Measurements from ENCODE around the gene LRCOL1. TPM values are rescaled to one million over a fixed set of nuclear protein-coding genes. Genes with fewer than 3 reads are reported as not detected.
"Not testable (repeated sequence)": the region's sequence is repeated elsewhere in the genome, so short reads cannot be mapped to it uniquely, and the experiment has no call there.

The LRCOL1 gene
- total RNA-seq, 1 experiment from 2014 or later = not detected

DNA sequence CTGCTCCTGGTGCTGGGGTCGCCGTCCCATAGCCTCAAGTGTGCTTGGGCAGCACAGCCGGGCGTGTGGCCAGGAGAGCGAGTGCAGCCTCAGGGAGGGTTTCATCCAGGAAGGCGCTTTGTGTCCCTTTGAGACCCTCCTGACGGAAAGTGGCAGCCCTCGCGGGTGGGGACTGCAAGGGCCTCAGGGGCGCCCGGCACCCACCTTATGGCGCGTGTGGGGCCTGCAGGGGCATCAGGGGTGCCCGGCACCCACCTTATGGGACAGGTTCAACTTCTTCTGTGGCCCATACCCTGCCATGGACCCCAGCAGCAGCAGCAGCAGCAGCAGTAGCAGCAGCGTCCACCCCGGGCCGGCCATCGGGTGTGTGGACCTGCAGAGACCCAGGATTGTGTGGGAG is 4.5 kb downstream of the LRCOL1 start:
- no peak overlapping the region for H3K27ac ChIP-seq
- no peaks in the 10 kb centered on the region for H3K9me3 ChIP-seq (replicated peaks)
- H3K4me1 ChIP-seq (replicated peaks) = peaks cover 5% of the 10 kb centered on the region
- H3K36me3 ChIP-seq = no peaks in the 10 kb centered on the region
- no peak overlapping the region for H3K4me3 ChIP-seq
- H3K27me3 ChIP-seq (replicated peaks) = peaks cover 33% of the 10 kb centered on the region
- DNase-seq (ENCODE audit: low read depth in 1 of 2, low spot score in 2 of 2) = no peak

DNA sequence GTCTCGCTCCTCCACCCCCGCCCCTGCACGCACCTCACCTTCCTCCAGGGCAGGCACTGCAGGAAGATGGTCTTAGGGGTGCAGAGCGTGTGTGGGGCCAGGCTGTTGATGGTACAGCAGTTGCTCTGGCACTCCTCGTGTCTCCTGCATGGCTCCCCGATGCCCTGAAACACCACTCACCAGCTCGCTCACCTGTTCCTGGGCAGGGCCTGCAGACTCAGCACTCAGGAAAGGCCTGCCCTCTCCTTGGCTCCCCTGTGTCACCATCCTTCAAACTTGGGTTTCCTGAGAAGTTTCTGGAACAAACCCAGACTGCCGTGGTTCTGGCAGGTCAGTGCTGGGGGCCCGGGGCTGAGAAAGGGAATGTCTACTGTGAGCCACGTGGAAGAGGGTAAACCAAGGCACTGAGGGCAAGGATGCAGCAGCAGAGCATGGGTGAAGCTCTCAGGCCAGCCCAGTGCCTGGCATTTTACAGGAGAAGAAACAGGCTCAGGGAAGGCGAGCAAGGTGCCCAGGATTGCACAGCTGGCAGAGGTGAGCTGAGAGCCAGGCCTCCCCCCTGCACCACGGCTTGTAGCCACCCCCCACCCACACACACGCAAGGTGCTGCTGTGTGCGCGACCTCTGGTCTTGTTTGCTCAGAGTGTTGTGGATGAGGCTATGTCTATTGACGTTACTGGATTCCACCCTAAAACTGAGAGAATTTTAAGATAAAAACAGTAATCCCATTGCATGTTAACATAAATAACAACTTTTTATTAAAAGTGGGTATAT is 5.5 kb downstream of the LRCOL1 start:
- Histone ChIP-seq H3K9me3 (replicated peaks) (no peaks in the 10 kb centered on the region), H3K36me3 (no peaks in the 10 kb centered on the region), H3K4me3 (no peak overlapping the region), H3K27ac (no peak overlapping the region), H3K4me1 (replicated peaks) (peaks cover 10% of the 10 kb centered on the region), H3K27me3 (replicated peaks) (peaks cover 23% of the 10 kb centered on the region)
- DNase-seq (ENCODE audit: low read depth in 1 of 2, low spot score in 2 of 2) = no peak

DNA sequence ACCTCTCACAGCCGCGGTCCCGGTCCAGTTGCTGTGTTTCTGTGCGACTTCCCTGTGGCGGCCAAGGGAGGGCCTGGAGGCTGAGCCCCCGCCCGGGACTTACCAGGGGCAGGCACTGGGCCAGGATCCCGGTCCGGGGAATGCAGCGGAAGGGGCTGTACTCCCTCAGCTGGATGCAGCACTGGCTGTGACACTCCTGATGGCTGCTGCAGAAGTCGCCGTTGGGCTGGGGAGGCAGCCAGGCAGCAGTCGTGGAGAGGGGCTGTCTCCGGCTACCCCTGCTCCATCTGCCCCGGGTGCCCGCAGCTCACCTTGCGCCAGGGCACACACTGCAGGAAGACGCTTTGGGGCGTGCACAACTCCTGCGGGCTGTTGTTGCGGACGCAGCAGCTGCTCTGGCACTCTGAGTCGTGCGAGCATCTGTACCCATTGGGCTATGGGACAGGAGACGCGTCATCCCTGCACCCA is 6.2 kb downstream of the LRCOL1 start:
- Histone ChIP-seq H3K27me3 (replicated peaks) (peaks cover 16% of the 10 kb centered on the region), H3K4me3 (no peak overlapping the region), H3K4me1 (replicated peaks) (peaks cover 10% of the 10 kb centered on the region), H3K36me3 (no peaks in the 10 kb centered on the region), H3K9me3 (replicated peaks) (no peaks in the 10 kb centered on the region), H3K27ac (no peak overlapping the region)
- DNase-seq (ENCODE audit: low read depth in 1 of 2, low spot score in 2 of 2) = no peak

DNA sequence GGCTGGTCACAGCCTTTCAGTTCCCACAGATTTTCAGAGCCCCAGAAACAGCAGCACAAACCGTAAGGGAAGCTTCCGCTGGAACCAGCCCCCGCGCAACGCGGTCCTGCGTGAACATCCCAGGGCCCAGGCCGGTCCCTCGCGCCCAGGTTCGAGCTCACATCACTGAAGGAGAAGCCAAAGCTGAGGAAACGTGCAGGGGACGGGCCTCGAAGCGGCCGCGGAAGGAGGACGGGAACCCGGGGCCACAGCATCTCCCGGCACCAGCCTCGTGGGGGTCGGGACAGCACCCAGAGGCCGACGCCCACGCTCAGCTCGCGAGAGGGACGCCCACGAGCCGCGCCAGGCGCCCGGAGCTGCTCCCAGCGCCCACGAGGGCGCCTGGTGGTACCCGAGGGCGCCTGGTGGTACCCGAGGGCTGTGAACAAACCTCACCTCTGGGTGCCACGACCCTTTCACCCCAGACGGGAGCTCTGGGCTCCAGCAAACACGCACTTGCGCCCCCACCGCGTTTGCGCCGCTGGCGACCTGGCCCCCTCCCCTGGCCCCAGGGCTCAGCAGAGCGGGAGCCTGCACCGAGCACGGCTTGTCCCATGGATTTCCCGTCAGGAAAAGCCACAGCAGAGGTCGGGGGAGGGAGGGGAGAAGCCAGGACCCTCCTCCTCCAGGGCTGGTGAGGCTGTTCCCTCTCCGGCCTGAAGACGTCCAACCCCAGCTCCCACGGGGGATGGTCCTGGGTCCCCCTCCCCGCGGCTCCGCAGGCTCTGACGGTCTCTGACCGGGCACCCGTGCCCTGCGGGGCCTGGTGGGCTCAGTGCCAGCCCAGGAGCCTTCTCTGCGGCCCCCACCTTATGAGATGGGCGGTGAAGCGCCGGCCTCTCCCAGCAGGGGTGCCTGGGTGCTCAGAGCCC is 6.9 kb downstream of the LRCOL1 start:
- Histone ChIP-seq H3K27me3 (replicated peaks) (peaks cover 16% of the 10 kb centered on the region), H3K9me3 (replicated peaks) (no peaks in the 10 kb centered on the region), H3K27ac (no peak overlapping the region), H3K36me3 (no peaks in the 10 kb centered on the region), H3K4me1 (replicated peaks) (peaks cover 10% of the 10 kb centered on the region), H3K4me3 (no peak overlapping the region)
- DNase-seq (ENCODE audit: low read depth in 1 of 2, low spot score in 2 of 2) = no peak

DNA sequence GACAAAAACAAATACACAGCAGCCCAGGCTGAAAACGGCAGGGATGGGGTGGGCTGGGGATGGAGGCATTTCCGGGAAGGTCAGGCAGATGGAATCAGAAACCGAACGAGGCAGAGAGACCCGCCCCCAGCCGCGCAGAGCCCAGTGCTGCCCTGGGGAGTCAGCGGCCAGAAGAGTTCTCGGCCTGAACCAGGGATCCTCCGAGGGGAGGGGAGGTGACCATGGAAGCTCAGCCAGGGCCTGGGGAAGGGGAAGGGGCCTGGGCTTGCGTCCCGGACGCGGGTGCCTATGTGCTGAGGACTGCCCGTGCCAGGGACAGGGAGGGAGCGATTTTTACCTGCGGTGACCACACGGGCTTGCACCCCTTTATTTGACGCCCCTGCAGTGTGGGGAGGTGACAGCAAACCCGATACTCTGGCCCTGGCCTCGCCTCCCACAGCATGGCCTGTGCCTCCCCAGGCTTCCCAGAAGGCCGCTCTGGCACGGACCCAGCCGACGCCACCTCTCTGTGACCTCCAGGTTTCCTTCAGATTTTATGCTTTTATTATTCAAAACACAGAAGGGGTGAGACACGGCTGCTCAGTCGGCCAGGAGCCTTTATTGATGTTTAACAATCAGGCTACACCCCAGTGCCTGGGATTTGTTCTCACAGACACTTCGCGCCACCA is 7.7 kb downstream of the LRCOL1 start:
- Histone ChIP-seq H3K4me1 (replicated peaks) (peaks cover 10% of the 10 kb centered on the region), H3K36me3 (no peaks in the 10 kb centered on the region), H3K27me3 (replicated peaks) (peaks cover 16% of the 10 kb centered on the region), H3K9me3 (replicated peaks) (no peaks in the 10 kb centered on the region), H3K27ac (no peak overlapping the region), H3K4me3 (no peak overlapping the region)
- no peak for DNase-seq (ENCODE audit: low read depth in 1 of 2, low spot score in 2 of 2)

DNA sequence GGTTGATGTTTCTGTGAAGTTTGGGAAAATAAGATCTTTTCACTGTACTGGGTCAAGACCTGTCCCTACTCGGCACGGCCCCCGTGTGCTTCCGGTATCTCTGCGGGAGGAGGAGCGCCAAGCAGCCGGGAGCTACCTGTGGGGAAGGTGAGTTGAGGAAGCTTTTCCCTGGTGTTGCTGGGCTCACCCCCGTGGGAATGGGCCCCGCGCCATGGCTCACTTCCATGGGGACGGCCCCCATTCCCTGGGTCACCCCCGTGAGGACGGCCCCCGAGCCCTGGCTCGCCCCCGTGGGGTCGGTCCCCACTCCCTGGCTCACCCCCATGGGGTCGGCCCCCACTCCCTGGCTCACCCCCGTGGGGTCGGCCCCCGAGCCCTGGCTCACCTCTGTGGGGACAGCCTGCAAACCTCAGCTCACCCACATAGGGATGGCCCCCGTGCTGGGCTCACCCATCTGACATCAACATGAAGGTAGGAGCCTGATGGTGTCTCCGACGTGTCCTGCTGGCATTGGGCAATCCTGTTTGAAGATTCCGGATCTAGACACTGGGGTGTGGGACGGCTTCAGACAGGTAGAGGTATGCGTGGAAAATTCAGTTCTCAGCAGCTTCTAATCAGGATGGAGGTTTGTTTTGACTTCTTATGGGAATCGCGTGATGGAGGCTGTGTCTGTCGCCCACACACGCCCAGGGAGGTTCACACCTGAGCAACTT is 9.1 kb downstream of the LRCOL1 start:
- Histone ChIP-seq H3K36me3 (no peaks in the 10 kb centered on the region), H3K9me3 (replicated peaks) (no peaks in the 10 kb centered on the region), H3K27ac (no peak overlapping the region), H3K27me3 (replicated peaks) (peaks cover 12% of the 10 kb centered on the region), H3K4me3 (no peak overlapping the region), H3K4me1 (replicated peaks) (peaks cover 15% of the 10 kb centered on the region)
- no peak for DNase-seq (ENCODE audit: low read depth in 1 of 2, low spot score in 2 of 2)

DNA sequence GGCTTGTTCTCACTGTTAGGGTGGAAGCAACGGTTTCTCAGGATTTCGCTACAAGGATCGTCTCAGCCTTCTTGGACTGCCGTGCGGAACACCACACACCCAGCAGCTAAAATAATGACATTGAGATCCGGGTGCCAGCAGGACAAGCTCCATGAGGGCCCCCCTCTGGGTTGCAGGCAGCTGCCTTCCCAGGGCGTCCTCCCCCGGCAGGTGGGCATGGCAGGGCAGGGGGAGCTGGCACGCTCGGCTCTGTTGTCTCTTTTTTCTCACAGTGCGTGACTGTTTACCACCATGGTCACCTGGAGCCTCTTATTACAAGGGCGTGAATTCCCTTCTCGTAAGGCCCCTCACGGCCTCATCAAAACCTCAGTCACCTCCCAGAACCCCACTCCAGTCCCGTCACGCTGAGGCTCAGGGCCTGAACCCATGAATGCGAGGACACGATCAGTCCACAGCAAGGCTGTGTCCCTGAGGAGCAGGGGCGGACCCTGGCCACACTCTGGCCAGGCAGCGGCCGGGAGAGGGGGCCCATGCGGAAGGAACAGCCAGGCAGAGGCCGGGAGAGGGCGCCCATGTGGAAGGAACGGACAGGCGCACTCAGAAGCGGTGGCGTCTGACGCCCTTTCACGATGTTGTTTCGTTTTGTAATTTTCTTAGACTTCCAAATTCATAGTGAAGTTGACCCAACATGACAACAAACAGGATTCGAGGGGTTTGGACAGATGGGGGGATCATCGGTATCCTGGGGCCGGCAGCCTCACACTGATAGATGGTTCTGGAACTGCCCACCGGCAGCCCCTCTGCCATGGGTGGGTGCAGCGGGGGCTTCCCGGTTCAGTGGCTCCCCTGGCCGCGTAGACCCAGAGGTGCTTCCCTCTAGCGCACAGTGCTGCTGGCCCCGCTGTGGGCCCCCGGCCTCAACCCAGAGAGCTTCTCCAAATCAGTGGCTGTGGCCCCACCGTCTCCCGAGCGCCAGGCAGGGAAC is 10.0 kb downstream of the LRCOL1 start:
- Histone ChIP-seq H3K4me1 (replicated peaks) (peaks cover 15% of the 10 kb centered on the region), H3K36me3 (no peaks in the 10 kb centered on the region), H3K4me3 (peak overlapping the region; percentile 39), H3K9me3 (replicated peaks) (no peaks in the 10 kb centered on the region), H3K27ac (no peak overlapping the region), H3K27me3 (replicated peaks) (peaks cover 10% of the 10 kb centered on the region)
- peak; percentile 59 to 64 for DNase-seq (ENCODE audit: low read depth in 1 of 2, low spot score in 2 of 2)

DNA sequence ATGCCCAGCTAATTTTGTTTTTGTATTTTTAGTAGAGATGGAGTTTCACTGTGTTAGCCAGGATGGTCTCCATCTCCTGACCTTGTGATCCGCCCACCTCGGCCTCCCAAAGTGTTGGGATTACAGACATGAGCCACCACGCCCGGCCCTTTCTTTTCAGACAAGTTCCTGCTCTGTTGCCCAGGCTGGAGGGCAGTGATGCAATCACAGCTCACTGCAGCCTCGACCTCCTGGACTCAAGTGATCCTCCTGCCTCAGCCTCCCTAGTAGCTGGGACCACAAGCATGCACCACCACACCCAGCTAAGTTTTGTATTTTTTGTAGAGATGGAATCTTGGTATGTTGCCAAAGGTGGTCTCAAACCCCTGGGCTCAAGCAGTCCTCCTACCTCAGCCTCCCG is 10.9 kb downstream of the LRCOL1 start:
- not testable (repeated sequence) for H3K4me3 ChIP-seq; DNase-seq (ENCODE audit: low read depth in 1 of 2, low spot score in 2 of 2); H3K9me3 ChIP-seq (replicated peaks); H3K27me3 ChIP-seq (replicated peaks); H3K27ac ChIP-seq; H3K36me3 ChIP-seq
- peaks cover 15% of the 10 kb centered on the region for H3K4me1 ChIP-seq (replicated peaks)

DNA sequence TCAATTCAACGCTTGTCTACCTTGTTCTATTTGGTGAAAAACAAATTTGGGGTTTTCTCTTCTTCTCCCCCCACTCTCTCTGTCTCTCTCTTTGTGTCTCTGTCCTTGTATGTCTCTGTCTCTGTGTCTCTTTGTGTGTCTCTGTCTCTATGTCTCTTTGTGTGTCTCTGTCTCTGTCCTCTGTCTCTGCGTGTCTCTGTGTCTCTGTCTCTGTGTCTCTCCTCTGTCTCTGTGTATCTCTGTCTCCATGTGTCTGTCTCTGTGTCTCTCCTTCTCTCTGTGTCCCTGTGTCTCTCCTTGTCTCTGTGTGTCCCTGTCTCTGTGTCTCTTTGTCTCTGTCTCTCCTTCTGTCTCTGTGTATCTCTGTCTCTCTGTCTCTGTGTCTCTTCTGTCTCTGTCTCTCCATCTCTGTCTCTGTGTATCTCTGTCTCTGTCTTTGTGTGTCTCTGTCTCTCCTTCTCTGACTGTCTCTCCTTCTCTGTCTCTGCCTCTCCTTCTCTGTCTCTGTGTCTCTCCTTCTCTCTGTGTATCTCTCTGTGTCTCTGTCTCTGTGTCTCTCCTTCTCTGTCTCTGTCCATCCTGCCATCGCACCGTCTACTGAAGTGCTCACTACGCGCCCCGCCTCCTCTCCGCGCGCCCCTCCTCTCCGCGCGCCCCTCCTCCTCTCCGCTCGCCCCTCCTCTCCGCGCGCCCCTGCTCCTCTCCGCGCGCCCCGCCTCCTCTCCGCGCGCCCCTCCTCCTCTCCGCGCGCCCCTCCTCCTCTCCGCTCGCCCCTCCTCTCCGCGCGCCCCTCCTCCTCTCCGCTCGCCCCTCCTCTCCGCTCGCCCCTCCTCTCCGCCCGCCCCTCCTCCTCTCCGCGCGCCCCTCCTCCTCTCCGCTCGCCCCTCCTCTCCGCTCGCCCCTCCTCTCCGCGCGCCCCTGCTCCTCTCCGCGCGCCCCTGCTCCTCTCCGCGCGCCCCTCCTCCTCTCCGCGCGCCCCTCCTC is 12.8 kb downstream of the LRCOL1 start:
- peaks cover 23% of the 10 kb centered on the region for H3K4me1 ChIP-seq (replicated peaks)
- no peak for DNase-seq (ENCODE audit: low read depth in 1 of 2, low spot score in 2 of 2)
- no peaks in the 10 kb centered on the region for H3K36me3 ChIP-seq
- H3K27me3 ChIP-seq (replicated peaks) = peaks cover 4% of the 10 kb centered on the region
- no peak overlapping the region for H3K27ac ChIP-seq
- H3K9me3 ChIP-seq (replicated peaks) = no peaks in the 10 kb centered on the region
- peak overlapping the region; percentile 31 for H3K4me3 ChIP-seq

DNA sequence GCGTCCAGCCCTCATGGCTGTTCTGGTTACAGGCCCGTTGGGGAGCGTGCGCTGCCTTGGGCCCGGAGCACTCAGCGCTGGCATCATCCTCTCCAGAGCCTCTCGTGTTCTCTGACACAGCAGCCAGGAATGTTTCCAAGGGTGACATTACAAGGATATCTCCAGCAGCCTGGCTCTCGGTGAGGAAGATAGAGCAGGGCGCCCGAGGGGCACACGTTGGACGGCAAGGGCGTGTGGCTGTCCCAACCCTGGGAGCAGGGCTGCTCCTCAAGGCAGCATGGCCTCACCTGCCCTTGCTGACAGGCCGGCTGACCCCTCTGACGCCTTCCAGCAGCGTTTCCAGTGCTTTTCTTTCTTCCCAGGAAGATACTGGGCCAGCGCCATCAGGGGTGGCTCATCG is 14.4 kb downstream of the LRCOL1 start:
- no peak for DNase-seq (ENCODE audit: low read depth in 1 of 2, low spot score in 2 of 2)
- H3K27ac ChIP-seq = no peak overlapping the region
- H3K36me3 ChIP-seq = no peaks in the 10 kb centered on the region
- H3K4me3 ChIP-seq = no peak overlapping the region
- peaks cover 22% of the 10 kb centered on the region for H3K4me1 ChIP-seq (replicated peaks)
- H3K27me3 ChIP-seq (replicated peaks) = peaks cover 4% of the 10 kb centered on the region; the same call in 1 of the 2 replicates
- H3K9me3 ChIP-seq (replicated peaks) = no peaks in the 10 kb centered on the region

DNA sequence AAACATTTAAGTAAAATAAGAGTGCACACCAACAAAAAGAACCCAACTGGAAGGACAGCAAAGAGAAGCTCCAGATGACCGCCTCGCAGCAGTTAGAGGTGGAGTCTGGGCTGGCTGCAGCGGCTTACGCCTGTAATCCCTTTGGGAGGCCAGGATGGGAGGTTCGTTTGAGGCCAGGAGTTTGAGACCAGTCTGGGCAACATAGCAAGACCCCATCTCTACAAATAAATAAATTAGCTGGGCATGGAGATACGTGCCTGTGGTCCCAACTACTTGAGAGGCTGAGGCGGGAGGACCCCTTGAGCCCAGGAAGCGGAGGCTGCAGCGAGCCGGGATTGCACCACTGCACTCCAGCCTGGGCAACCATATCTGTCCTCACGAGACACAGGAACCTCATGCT is 15.2 kb downstream of the LRCOL1 start:
- no peak overlapping the region for H3K27ac ChIP-seq
- no peak overlapping the region for H3K4me3 ChIP-seq
- H3K27me3 ChIP-seq (replicated peaks) = peaks cover 4% of the 10 kb centered on the region; the same call in 1 of the 2 replicates
- H3K36me3 ChIP-seq = no peaks in the 10 kb centered on the region
- no peak for DNase-seq (ENCODE audit: low read depth in 1 of 2, low spot score in 2 of 2)
- H3K4me1 ChIP-seq (replicated peaks) = peaks cover 15% of the 10 kb centered on the region
- H3K9me3 ChIP-seq (replicated peaks) = no peaks in the 10 kb centered on the region

Measured in SJSA1 (cell line).